Fibroblast of skin of left quadriceps (primary cell): ENCODE measurements around the gene COL11A2.

Source experiments
- DNase-seq, 2 experiments: peaks; one replicate each; pipeline ENCODE4 v3.0.0-alpha.2; 2013; ENCODE audit warnings: low read depth in 2 of 2

COL11A2 gene

GRCh38 chr6:33192671-33193602, 670 bp upstream of the COL11A2 start:
- DNase-seq: no peak

- DNase-seq: no peak
Observed at GRCh38 chr6:33191383-33192104, 723 bp downstream of the COL11A2 start.

GRCh38 chr6:33190504-33191107, 1.7 kb downstream of the COL11A2 start:
- no peak for DNase-seq

- no peak for DNase-seq
Observed at GRCh38 chr6:33189625-33190448, 2.4 kb downstream of the COL11A2 start.

- no peak for DNase-seq
Observed at GRCh38 chr6:33189164-33189563, 3.1 kb downstream of the COL11A2 start.

GRCh38 chr6:33187809-33188208, 4.5 kb downstream of the COL11A2 start:
- no peak for DNase-seq

- DNase-seq: no peak
Observed at GRCh38 chr6:33185654-33186187, 6.5 kb downstream of the COL11A2 start.

GRCh38 chr6:33185190-33185589, 7.1 kb downstream of the COL11A2 start:
- no peak for DNase-seq

GRCh38 chr6:33183071-33183683, 9.1 kb downstream of the COL11A2 start:
- DNase-seq: no peak

- no peak for DNase-seq
Observed at GRCh38 chr6:33181141-33181540, 11.1 kb downstream of the COL11A2 start.

- no peak for DNase-seq
Observed at GRCh38 chr6:33178755-33179475, 13.4 kb downstream of the COL11A2 start.

- no peak for DNase-seq
Observed at GRCh38 chr6:33177552-33178446, 14.5 kb downstream of the COL11A2 start.

GRCh38 chr6:33176906-33177305, 15.4 kb downstream of the COL11A2 start:
- DNase-seq: no peak

- no peak for DNase-seq
Observed at GRCh38 chr6:33175436-33176069, 16.7 kb downstream of the COL11A2 start.

- DNase-seq: no peak
Observed at GRCh38 chr6:33174784-33175183, 17.5 kb downstream of the COL11A2 start.

- DNase-seq: no peak
Observed at GRCh38 chr6:33173535-33174180, 18.6 kb downstream of the COL11A2 start.

- DNase-seq: no peak
Observed at GRCh38 chr6:33172688-33173534, 19.4 kb downstream of the COL11A2 start.
